Loucy (cell line): ENCODE data around the gene ADO.

ENCODE experiments used
- EZH2phosphoT487 ChIP-seq: fragments of 200-600 bp; IDR thresholded peaks from 2 replicates; pipeline ENCODE4 v1.6.1; 2018; ENCODE audit warnings: antibody characterized with exemption, mild to moderate bottlenecking, moderate library complexity, borderline replicate concordance
- TF ChIP-seq, protein P1 (sequence below): fragments of 200-600 bp; sonication (generic); conservative IDR thresholded peaks from 2 replicates; pipeline ENCODE4 v1.5.1; 2014; ENCODE audit warnings: mild to moderate bottlenecking, antibody characterized with exemption, low read length

DNA sequence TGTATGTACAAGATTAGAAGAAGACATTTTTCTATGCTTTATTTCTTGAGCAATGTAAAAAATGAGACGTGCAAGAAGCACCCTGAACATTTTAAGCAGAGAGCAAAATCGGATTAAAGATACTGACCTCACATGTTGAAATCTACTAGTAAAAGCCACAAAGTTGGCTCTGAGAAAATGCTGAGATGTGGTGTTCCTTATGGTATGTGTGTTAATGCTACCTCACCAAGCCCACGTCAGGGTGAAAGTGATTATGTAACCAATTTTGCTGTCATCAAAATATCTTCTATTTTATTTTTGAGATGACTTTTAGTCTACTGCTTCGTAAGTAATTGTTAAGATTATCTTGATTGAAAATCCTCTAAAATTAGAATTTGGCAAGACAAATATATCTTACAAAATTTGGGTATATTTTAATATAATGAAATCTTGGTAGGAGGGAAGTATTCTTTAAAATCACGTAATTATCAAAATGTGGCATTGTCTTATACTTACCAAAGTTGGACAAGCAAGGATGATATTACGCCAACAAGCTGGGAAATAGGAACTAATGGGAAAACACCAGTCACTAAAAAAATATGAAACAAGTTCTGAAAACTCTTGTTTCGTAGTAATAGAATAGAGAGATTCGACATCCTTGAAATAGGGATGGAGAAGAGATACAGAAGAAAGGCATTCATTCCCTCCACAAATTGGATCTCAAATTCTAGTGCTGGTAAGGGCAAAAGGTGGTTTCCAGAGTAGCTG, 5.8 kb downstream of the ADO start:
- TF ChIP-seq, protein P1, sequence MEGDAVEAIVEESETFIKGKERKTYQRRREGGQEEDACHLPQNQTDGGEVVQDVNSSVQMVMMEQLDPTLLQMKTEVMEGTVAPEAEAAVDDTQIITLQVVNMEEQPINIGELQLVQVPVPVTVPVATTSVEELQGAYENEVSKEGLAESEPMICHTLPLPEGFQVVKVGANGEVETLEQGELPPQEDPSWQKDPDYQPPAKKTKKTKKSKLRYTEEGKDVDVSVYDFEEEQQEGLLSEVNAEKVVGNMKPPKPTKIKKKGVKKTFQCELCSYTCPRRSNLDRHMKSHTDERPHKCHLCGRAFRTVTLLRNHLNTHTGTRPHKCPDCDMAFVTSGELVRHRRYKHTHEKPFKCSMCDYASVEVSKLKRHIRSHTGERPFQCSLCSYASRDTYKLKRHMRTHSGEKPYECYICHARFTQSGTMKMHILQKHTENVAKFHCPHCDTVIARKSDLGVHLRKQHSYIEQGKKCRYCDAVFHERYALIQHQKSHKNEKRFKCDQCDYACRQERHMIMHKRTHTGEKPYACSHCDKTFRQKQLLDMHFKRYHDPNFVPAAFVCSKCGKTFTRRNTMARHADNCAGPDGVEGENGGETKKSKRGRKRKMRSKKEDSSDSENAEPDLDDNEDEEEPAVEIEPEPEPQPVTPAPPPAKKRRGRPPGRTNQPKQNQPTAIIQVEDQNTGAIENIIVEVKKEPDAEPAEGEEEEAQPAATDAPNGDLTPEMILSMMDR = no peak
- TF ChIP-seq EZH2phosphoT487 = no peak
